Heart right ventricle (tissue), 16 donors: ENCODE results near the gene CDH2. TPM values are rescaled to one million over a fixed set of nuclear protein-coding genes. Genes with fewer than 3 reads are reported as not detected.

Source experiments
- ATAC-seq, 8 donors: fragments of 200-7000 bp; cut with Tn5 transposase; one replicate each; pipeline ENCODE4 v1.9.1; 2020; ENCODE audit warnings: mild to moderate bottlenecking in 8 of 8, moderate library complexity in 8 of 8, moderate number of reproducible peaks in 1 of 8
- DNase-seq, 2 donors: peaks; one replicate each; pipeline ENCODE4 v3.0.0-alpha.2; 2020
- H3K27ac ChIP-seq, 10 donors: fragments of 200-600 bp; sonication (generic) in 2 of 10; one replicate each; pipeline versions ENCODE4 v1.5.0 to v1.8.0; 2020 to 2022; ENCODE audit warnings: mild to moderate bottlenecking in 3 of 10
- H3K27me3 ChIP-seq, 7 donors: fragments of 200-600 bp; one replicate each; pipeline ENCODE4 v1.8.0; 2021 to 2022; ENCODE audit warnings: mild to moderate bottlenecking in 2 of 7
- H3K36me3 ChIP-seq, 9 donors: fragments of 200-600 bp; sonication (generic) in 1 of 9; one replicate each; pipeline versions ENCODE4 v1.5.0 to v1.8.0; 2020 to 2022; ENCODE audit warnings: mild to moderate bottlenecking in 2 of 9
- H3K4me1 ChIP-seq, 9 donors: fragments of 200-600 bp; sonication (generic) in 1 of 9; one replicate each; pipeline versions ENCODE4 v1.5.0 to v1.8.0; 2020 to 2022; ENCODE audit warnings: mild to moderate bottlenecking in 4 of 9
- H3K4me3 ChIP-seq, 10 donors: fragments of 200-600 bp; sonication (generic) in 2 of 10; one replicate each; pipeline versions ENCODE4 v1.5.0 to v1.8.0; 2020 to 2022; ENCODE audit warnings: mild to moderate bottlenecking in 7 of 10, moderate library complexity in 2 of 10
- H3K9me3 ChIP-seq, 11 donors: fragments of 200-600 bp in 10 of 11; sonication (generic) in 2 of 11; one replicate each; pipeline versions ENCODE4 v1.5.0 to v1.8.0; 2013 to 2022; ENCODE audit warnings: mild to moderate bottlenecking in 2 of 11, control low read depth in 1 of 11, moderate library complexity in 1 of 11
- CTCF ChIP-seq, 9 donors: fragments of 200-600 bp; sonication (generic) in 2 of 9; IDR thresholded peaks; one replicate each; pipeline versions ENCODE4 v1.5.0 to v1.8.0; 2021 to 2022; ENCODE audit warnings: antibody characterized with exemption in 9 of 9, mild to moderate bottlenecking in 5 of 9, moderate library complexity in 1 of 9
- WGBS, 2 donors: extraction: QIAGEN DNeasy Blood & Tissue Kit; methylation state at CpG; one replicate each; pipeline ENCODE4 v1.1.7; 2013; ENCODE audit warnings: inconsistent platforms in 1 of 2; 5-methylcytosine and 5-hydroxymethylcytosine counted together
- intact Hi-C, 10 donors: fragments of 100-400 bp; cut with DNase I; formaldehyde crosslinking; loops; one replicate each; pipeline versions ENCODE4 v1.11.1 to v1.14.2; 2022
- polyA plus RNA-seq, 2 donors: library from polyadenylated mRNA; stranded (reverse); fragments of 200-250 nt; gene quantifications; one replicate each; pipeline ENCODE4 v1.2.3, GENCODE V29; 2013
- total RNA-seq, 10 donors: library from RNA; stranded (reverse); fragmentation: NEBNext Ultra II Directional in 3 of 10; extraction: Animal tissue kit (Norgen Biotek cat#: 25700) in 3 of 10; gene quantifications; one replicate each; pipeline versions ENCODE4 v1.2.1 to v1.2.4, GENCODE V29; 2021 to 2023
- donor health status: Arrhythmogenic right ventricular cardiomyopathy.
- donor health status: ischemic (EF 13 %, LVEDD 7.1; RV severe dilation, severe dysfunction).
- donor health status: healthy with polysubstance abuse.
- donor health status: DM: no; HTN: yes; CAD: no.
- donor health status: DM: no; HTN: no; CAD: no.
- donor health status: ischemic (EF 25% LVEDD 6.9; RV normal size, moderate dysfunction).
- donor health status: ischemic (EF 25% LVEDD 5.7; RV mildly dilated, moderate dysfunction).
- donor health status: healthy.
- donor health status: DM: yes; HTN: yes; CAD: no.
- donor health status: Ischemic cardiomyopathy.
- donor health status: ischemic (EF 35%, LVEDD 5.7; RV mildly dilated, moderate dysfunction).
- donor health status: nonischemic (EF 11% LVEDD 7.7; RV severe dilation, severe dysfunction).
- donor health status: DM: yes; HTN: yes; CAD: no.
- donor health status: PGD.
- donor health status: ischemic (EF 29% LVEDD 5.4; RV normal size, mild dysfunction).
- donor health status: nonischemic (EF 23%, LVEDD 6.1; RV moderate dilation, normal function).

Gene CDH2
- total and polyA plus RNA-seq, 12 donors: 50.3 to 575 (median 448) TPM

GRCh38 chr18:28004606-28005005 lies 172.3 kb downstream of the CDH2 start:
- Histone ChIP-seq H3K4me1 (peaks cover 0 to 33% (median 5%) of the 10 kb centered on the region in 9 donors), H3K27me3 (no peaks in the 10 kb centered on the region), H3K9me3 (no peaks in the 10 kb centered on the region), H3K27ac (peak overlapping the region in 5 of 10 donors; percentile 8 to 71 (median 59)), H3K36me3 (peaks cover 0 to 28% (median 0%) of the 10 kb centered on the region in 9 donors), H3K4me3 (no peak overlapping the region)
- WGBS, 2 donors: 28 to 30% methylated on average over 1 of the region's 1 CpG
- ATAC-seq (peak in 2 of 8 donors; percentile 13 to 31), DNase-seq (no peak)
- no peak for TF ChIP-seq CTCF (IDR thresholded peaks at IDR 0.05)
- intact Hi-C loops: loop anchor here in 3 of 10 donors (10.0 kb wide), 3 partner anchors 90 to 180 kb away; partner anchors contain the start of gene CDH2 (in 2 of the 3)

- Histone ChIP-seq H3K36me3 (peaks cover 0 to 32% (median 0%) of the 10 kb centered on the region in 9 donors), H3K4me1 (peaks cover 0 to 33% (median 5%) of the 10 kb centered on the region in 9 donors), H3K4me3 (no peak overlapping the region), H3K9me3 (no peaks in the 10 kb centered on the region), H3K27me3 (no peaks in the 10 kb centered on the region), H3K27ac (peak overlapping the region in 7 of 10 donors; percentile 8 to 71 (median 48))
- no peak for TF ChIP-seq CTCF (IDR thresholded peaks at IDR 0.05)
- no peak for DNase-seq
- intact Hi-C loops: loop anchor here in 3 of 10 donors (10.0 kb wide), 3 partner anchors 91 to 181 kb away; partner anchors contain the start of gene CDH2 (in 2 of the 3)
- 66 to 72% methylated on average over 5 of the region's 5 CpGs for WGBS, 2 donors
- ATAC-seq: peak in 6 of 8 donors; percentile 63 to 88 (median 82)
These were observed 173.5 kb downstream of the CDH2 start for GRCh38 chr18:28003451-28003850.

- H3K4me3 ChIP-seq: no peak overlapping the region
- 68 to 73% methylated on average over 5 of the region's 5 CpGs for WGBS, 2 donors
- peaks cover 0 to 35% (median 0%) of the 10 kb centered on the region in 9 donors for H3K36me3 ChIP-seq
- DNase-seq: no peak
- intact Hi-C loops: loop anchor here in 3 of 10 donors (10.0 kb wide), 3 partner anchors 92 to 182 kb away; partner anchors contain the start of gene CDH2 (in 2 of the 3)
- ATAC-seq: no peak
- H3K27ac ChIP-seq: peak overlapping the region in 5 of 10 donors; percentile 2 to 71 (median 48)
- TF ChIP-seq CTCF (IDR thresholded peaks at IDR 0.05): no peak
- no peaks in the 10 kb centered on the region for H3K9me3 ChIP-seq
- no peaks in the 10 kb centered on the region for H3K27me3 ChIP-seq
- peaks cover 0 to 33% (median 5%) of the 10 kb centered on the region in 9 donors for H3K4me1 ChIP-seq
These were observed 174.1 kb downstream of the CDH2 start for GRCh38 chr18:28002841-28003240.

GRCh38 chr18:27996801-27997272 lies 180.1 kb downstream of the CDH2 start:
- intact Hi-C loops: no loop called here
- DNase-seq (no peak), ATAC-seq (no peak)
- TF ChIP-seq CTCF (IDR thresholded peaks at IDR 0.05): no peak
- peaks cover 0 to 37% (median 15%) of the 10 kb centered on the region in 9 donors for H3K4me1 ChIP-seq
- H3K9me3 ChIP-seq: no peaks in the 10 kb centered on the region
- 75 to 80% methylated on average over 3 of the region's 3 CpGs for WGBS, 2 donors
- no peaks in the 10 kb centered on the region for H3K27me3 ChIP-seq
- H3K36me3 ChIP-seq: peaks cover 0 to 45% (median 0%) of the 10 kb centered on the region in 9 donors
- H3K27ac ChIP-seq: peak overlapping the region in 2 of 10 donors; percentile 42 to 51
- no peak overlapping the region for H3K4me3 ChIP-seq
